ENCODE data around the gene CPLX3.

Gene CPLX3

DNA sequence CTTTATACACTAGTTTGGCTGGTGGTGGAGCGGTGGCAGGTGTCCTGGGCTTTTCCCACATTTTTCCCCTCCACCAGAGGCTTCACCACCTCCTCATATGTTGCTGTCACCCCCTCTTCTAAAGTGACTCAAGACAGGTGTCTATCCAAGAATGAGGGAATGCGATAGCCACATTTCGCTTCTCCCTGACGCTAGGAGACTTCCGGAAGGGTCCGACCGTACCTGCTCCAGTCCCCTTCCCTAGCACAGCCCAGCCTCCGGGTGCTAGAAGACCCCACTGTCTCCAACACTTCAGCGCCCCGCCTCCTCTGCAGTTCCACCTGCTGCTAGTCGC, 46.2 kb downstream of the CPLX3 start:
- TF ChIP-seq CTCF (IDR thresholded peaks at IDR 0.05; ENCODE audit: low read depth, low read length, missing control alignments): no peak
- in situ Hi-C loops (cut with HindIII; ENCODE audit: low sequenced_read_pairs): no loop called here
- DNase-seq (ENCODE audit: low read depth): no peak
- H3K4me3 ChIP-seq (ENCODE audit: low read depth, low read length): peak overlapping the region; percentile 56

- in situ Hi-C loops (cut with HindIII; ENCODE audit: low sequenced_read_pairs): no loop called here
- no peak for TF ChIP-seq CTCF (IDR thresholded peaks at IDR 0.05; ENCODE audit: low read depth, low read length, missing control alignments)
- H3K4me3 ChIP-seq (ENCODE audit: low read depth, low read length): peak within 1 kb of the TSS; percentile 56
- DNase-seq (ENCODE audit: low read depth): peak; percentile 86
Measured at GRCh38 chr15:74873036-74873755, 46.8 kb downstream of the CPLX3 start, which contains the start of gene SCAMP2. Gene SCAMP2, minus strand, starts transcription at chr15:74873365. Its CDS starts 110 bp downstream, at chr15:74873255.

- in situ Hi-C loops (cut with HindIII; ENCODE audit: low sequenced_read_pairs): no loop called here
- TF ChIP-seq CTCF (IDR thresholded peaks at IDR 0.05; ENCODE audit: low read depth, low read length, missing control alignments): no peak
- H3K4me3 ChIP-seq (ENCODE audit: low read depth, low read length): peak overlapping the region; percentile 56
- no peak for DNase-seq (ENCODE audit: low read depth)
Measured at GRCh38 chr15:74873756-74874424, 47.5 kb downstream of the CPLX3 start.

DNA sequence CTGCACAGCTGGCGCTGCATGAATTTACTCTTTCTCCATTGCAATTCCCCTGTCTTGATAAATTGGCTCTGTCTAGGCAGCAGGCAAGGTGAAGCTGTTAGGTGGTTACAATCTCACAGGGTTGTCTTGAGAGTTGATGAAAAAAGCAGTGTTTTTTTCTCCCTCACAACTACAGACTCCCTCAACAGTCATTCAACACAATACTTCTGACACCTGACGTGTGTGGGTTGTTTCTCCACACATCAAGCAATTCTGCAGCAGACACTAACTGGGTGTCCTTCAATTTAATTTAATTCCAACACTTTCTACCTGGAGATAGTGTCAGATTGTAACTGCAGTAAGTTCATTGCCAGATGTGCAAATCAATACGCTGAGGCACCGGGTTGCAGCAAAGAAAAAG, 51.8 kb downstream of the CPLX3 start:
- no peak overlapping the region for H3K4me3 ChIP-seq (ENCODE audit: low read depth, low read length)
- TF ChIP-seq CTCF (IDR thresholded peaks at IDR 0.05; ENCODE audit: low read depth, low read length, missing control alignments): no peak
- no peak for DNase-seq (ENCODE audit: low read depth)
- in situ Hi-C loops (cut with HindIII; ENCODE audit: low sequenced_read_pairs): no loop called here
